Common myeloid progenitor, CD34-positive (primary cell): ENCODE data around the gene COG4.
"Not testable (repeated sequence)": the region's sequence is repeated elsewhere in the genome, so short reads cannot be mapped to it uniquely, and the experiment has no call there.

ENCODE experiments used
- CTCF ChIA-PET: fragments of 350-600 bp; sonication (Branson Sonifier 250); formaldehyde crosslinking; loops from one replicate; lab custom pipeline; 2021; ENCODE audit warnings: antibody characterized with exemption; lab: Charles Lee
- POLR2A ChIA-PET: fragments of 350-600 bp; sonication (Branson Sonifier 250); formaldehyde crosslinking; loops from one replicate; lab custom pipeline; 2021; ENCODE audit warnings: antibody characterized with exemption; lab: Charles Lee
- DNase-seq, 3 donors: peaks; one replicate each; pipeline versions ENCODE4 v3.0.0 to v3.0.0-alpha.2; 2013
- H3K27ac ChIP-seq, 2 experiments: 1 replicate in 1 of 2; 2 replicates in 1 of 2; pipeline ENCODE4 v1.7.0; 2013; ENCODE audit warnings: inconsistent platforms in 2 of 2, low read length in 2 of 2, mild to moderate bottlenecking in 2 of 2, low read depth in 1 of 2, moderate library complexity in 1 of 2; ENCODE audit not compliant: severe bottlenecking in 2 of 2, insufficient read depth in 1 of 2, poor library complexity in 1 of 2
- H3K27me3 ChIP-seq, 5 experiments: replicated peaks in 2 of 5; 1 replicate in 3 of 5; 2 replicates in 2 of 5; pipeline versions ENCODE4 v1.6.1 to v1.7.0; 2013; ENCODE audit warnings: low read length in 4 of 5, mild to moderate bottlenecking in 2 of 5, moderate library complexity in 2 of 5, inconsistent platforms in 1 of 5; ENCODE audit not compliant: insufficient read depth in 5 of 5, control insufficient read depth in 4 of 5
- H3K36me3 ChIP-seq, 4 experiments: 1 replicate in 2 of 4; 2 replicates in 2 of 4; pipeline versions ENCODE4 v1.6.1 to v1.7.0; 2013; ENCODE audit warnings: low read length in 3 of 4, control low read depth in 1 of 4, mild to moderate bottlenecking in 1 of 4; ENCODE audit not compliant: control insufficient read depth in 4 of 4, insufficient read depth in 4 of 4
- H3K4me1 ChIP-seq, 4 experiments: 1 replicate in 3 of 4; 2 replicates in 1 of 4; pipeline versions ENCODE4 v1.6.1 to v1.7.1; 2013; ENCODE audit warnings: low read length in 3 of 4, mild to moderate bottlenecking in 3 of 4, control low read depth in 1 of 4, inconsistent platforms in 1 of 4, moderate library complexity in 1 of 4; ENCODE audit not compliant: control insufficient read depth in 4 of 4, insufficient read depth in 4 of 4; ENCODE audit errors: control extremely low read depth in 1 of 4
- H3K4me3 ChIP-seq, 7 experiments: 1 replicate in 4 of 7; 2 replicates in 3 of 7; pipeline versions ENCODE4 v1.5.1 to v1.7.0; 2013; ENCODE audit warnings: mild to moderate bottlenecking in 7 of 7, low read length in 6 of 7, moderate library complexity in 6 of 7, inconsistent platforms in 2 of 7, low read depth in 2 of 7, control low read depth in 1 of 7; ENCODE audit not compliant: insufficient read depth in 4 of 7, control insufficient read depth in 1 of 7; ENCODE audit errors: extremely low read depth in 1 of 7
- H3K9me3 ChIP-seq, 5 experiments: 1 replicate in 4 of 5; 2 replicates in 1 of 5; pipeline versions ENCODE4 v1.6.1 to v1.7.1; 2013; ENCODE audit warnings: low read length in 4 of 5, mild to moderate bottlenecking in 2 of 5, inconsistent platforms in 1 of 5, low read depth in 1 of 5, moderate library complexity in 1 of 5; ENCODE audit not compliant: control insufficient read depth in 4 of 5, insufficient read depth in 2 of 5; ENCODE audit errors: control extremely low read depth in 1 of 5
- WGBS: methylation state at CpG from one replicate; pipeline ENCODE4 v1.1.5; 2013; ENCODE audit not compliant: insufficient coverage; 5-methylcytosine and 5-hydroxymethylcytosine counted together

The COG4 gene

GRCh38 chr16:70529051-70529777 lies 5.9 kb upstream of the COG4 start:
- H3K27me3 ChIP-seq, result no peaks in the 10 kb centered on the region
- DNase-seq, result peak; percentile 40 to 63 (median 60)
- H3K36me3 ChIP-seq, result peaks cover 21 to 76% (median 55%) of the 10 kb centered on the region in 4 experiments
- CTCF ChIA-PET, result interaction anchor here (0.9 to 1.4 kb wide), 4 partner anchors 13 to 242 kb away, joined by 3 read pairs; no protein-coding TSS in a partner anchor
- H3K9me3 ChIP-seq, result no peaks in the 10 kb centered on the region
- POLR2A ChIA-PET, result no interaction called here
- WGBS, result 96% methylated on average over 6 of the region's 8 CpGs
- H3K4me3 ChIP-seq, result no peak overlapping the region
- peaks cover under 1 to 27% (median 16%) of the 10 kb centered on the region in 4 experiments for H3K4me1 ChIP-seq
- no peak overlapping the region for H3K27ac ChIP-seq

- POLR2A ChIA-PET, result interaction anchor here (0.6 kb wide), 1 partner anchor 127 kb away, joined by 6 read pairs; no protein-coding TSS in a partner anchor
- H3K36me3 ChIP-seq, result peaks cover 17 to 58% (median 39%) of the 10 kb centered on the region in 4 experiments
- peaks cover 3 to 35% (median 20%) of the 10 kb centered on the region in 4 experiments for H3K4me1 ChIP-seq
- no peaks in the 10 kb centered on the region for H3K27me3 ChIP-seq
- WGBS, result 92% methylated on average over 6 of the region's 8 CpGs
- H3K4me3 ChIP-seq, result peak overlapping the region in 1 of 7 experiments; percentile 10
- CTCF ChIA-PET, result interaction anchor here (0.6 to 1.4 kb wide), 2 partner anchors 13 to 23 kb away, joined by 3 to 4 read pairs; no protein-coding TSS in a partner anchor
- DNase-seq, result no peak
- no peaks in the 10 kb centered on the region for H3K9me3 ChIP-seq
- no peak overlapping the region for H3K27ac ChIP-seq
Observed at GRCh38 chr16:70527315-70527996, 4.1 kb upstream of the COG4 start.

- POLR2A ChIA-PET, result no interaction called here
- H3K36me3 ChIP-seq, result peaks cover 14 to 48% (median 34%) of the 10 kb centered on the region in 4 experiments
- no peaks in the 10 kb centered on the region for H3K9me3 ChIP-seq
- H3K4me1 ChIP-seq, result peaks cover 6 to 43% (median 26%) of the 10 kb centered on the region in 4 experiments
- no peaks in the 10 kb centered on the region for H3K27me3 ChIP-seq
- 96% methylated on average over 4 of the region's 6 CpGs for WGBS
- no peak for DNase-seq
- CTCF ChIA-PET, result no interaction called here
- peak overlapping the region in 1 of 2 experiments; percentile 27 for H3K27ac ChIP-seq
- peak overlapping the region in 2 of 7 experiments; percentile 29 to 37 for H3K4me3 ChIP-seq
Observed at GRCh38 chr16:70526403-70526802, 3.0 kb upstream of the COG4 start.

DNA sequence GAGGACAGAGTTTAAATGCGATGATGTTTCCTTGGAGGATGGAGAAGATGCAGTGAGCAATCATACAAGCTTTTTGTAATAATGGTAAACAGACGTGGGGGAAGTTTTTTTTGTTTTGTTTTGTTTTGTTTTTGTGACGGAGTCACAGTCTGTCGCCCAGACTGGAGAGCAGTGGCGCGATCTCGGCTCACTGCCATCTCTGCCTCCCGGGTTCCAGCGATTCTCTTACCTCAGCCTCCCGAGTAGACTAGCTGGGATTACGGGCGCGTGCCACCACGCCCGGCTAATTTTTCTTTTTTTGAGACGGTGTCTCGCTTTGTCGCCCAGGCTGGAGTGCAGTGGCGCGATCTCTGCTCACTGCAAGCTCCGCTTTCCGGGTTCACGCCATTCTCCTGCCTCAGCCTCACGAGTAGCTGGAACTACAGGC lies 1.1 kb upstream of the COG4 start:
- POLR2A ChIA-PET, result interaction anchor here (0.6 to 0.8 kb wide), 2 partner anchors 21 to 171 kb away, joined by 3 read pairs; no protein-coding TSS in a partner anchor
- H3K4me3 ChIP-seq, result peak overlapping the region; percentile 62 to 98 (median 89)
- H3K36me3 ChIP-seq, result peaks cover 13 to 40% (median 22%) of the 10 kb centered on the region in 4 experiments
- DNase-seq, result peak in 2 of 3 donors; percentile 27 to 40
- peaks cover 13 to 59% (median 36%) of the 10 kb centered on the region in 4 experiments for H3K4me1 ChIP-seq
- CTCF ChIA-PET, result interaction anchor here (1.4 to 2.0 kb wide), 2 partner anchors 16 to 33 kb away, joined by 3 to 9 read pairs; no protein-coding TSS in a partner anchor
- WGBS, result under 1% methylated on average over 20 of the region's 24 CpGs
- peak overlapping the region; percentile 96 to 98 for H3K27ac ChIP-seq
- H3K27me3 ChIP-seq, H3K9me3 ChIP-seq: not testable (repeated sequence)

- Histone ChIP-seq H3K9me3 (no peaks in the 10 kb centered on the region), H3K27me3 (no peaks in the 10 kb centered on the region), H3K4me3 (peak within 1 kb of the TSS; percentile 86 to 98 (median 90)), H3K36me3 (peaks cover 12 to 36% (median 19%) of the 10 kb centered on the region in 4 experiments), H3K4me1 (peaks cover 13 to 58% (median 36%) of the 10 kb centered on the region in 4 experiments), H3K27ac (peak within 1 kb of the TSS; percentile 96 to 98)
- CTCF ChIA-PET, result interaction anchor here (1.4 to 2.0 kb wide), 2 partner anchors 15 to 33 kb away, joined by 3 to 9 read pairs; no protein-coding TSS in a partner anchor
- 0% methylated on average over 20 of the region's 32 CpGs for whole genome bisulfite sequencing
- POLR2A ChIA-PET, result interaction anchor here (0.6 to 0.8 kb wide), 2 partner anchors 21 to 172 kb away, joined by 3 read pairs; no protein-coding TSS in a partner anchor
- no peak for DNase-seq
Observed at GRCh38 chr16:70523743-70524398, 517 bp upstream of the COG4 start, which contains the start of gene SF3B3. TSS of gene SF3B3 (plus strand) at chr16:70523816. CDS start at chr16:70526657, 2,841 bp downstream.
